Astrocyte (in vitro differentiated cells and primary cell): Measurements from ENCODE around the gene CMIP. TPM values are rescaled to one million over a fixed set of nuclear protein-coding genes. Genes with fewer than 3 reads are reported as not detected.

Source experiments
- DNase-seq: peaks from one replicate; pipeline ENCODE4 v3.0.0-alpha.2; 2010; ENCODE audit warnings: low read depth
- FAIRE-seq: peaks from 2 replicates; lab custom pipeline; 2011; peaks lifted over from hg19 to GRCh38; lab: Jason Lieb, UNC
- H2AFZ ChIP-seq: 2 replicates; pipeline ENCODE4 v1.6.0; 2012; ENCODE audit warnings: low read depth, low read length, inconsistent platforms
- H3K27ac ChIP-seq: 2 replicates; pipeline ENCODE4 v1.5.1; 2011; ENCODE audit warnings: low read depth, low read length, inconsistent platforms
- H3K27me3 ChIP-seq: 2 replicates; pipeline ENCODE4 v1.6.0; 2011; ENCODE audit warnings: low read length, inconsistent platforms; ENCODE audit not compliant: insufficient read depth
- H3K36me3 ChIP-seq: 2 replicates; pipeline ENCODE4 v1.5.1; 2011; ENCODE audit warnings: low read length, inconsistent platforms; ENCODE audit not compliant: insufficient read depth
- H3K4me1 ChIP-seq: 2 replicates; pipeline ENCODE4 v1.5.1; 2011; ENCODE audit warnings: low read length, inconsistent platforms; ENCODE audit not compliant: insufficient read depth
- H3K4me2 ChIP-seq: 2 replicates; pipeline ENCODE4 v1.6.0; 2012; ENCODE audit warnings: low read length, inconsistent platforms
- H3K4me3 ChIP-seq: 2 replicates; pipeline ENCODE4 v1.5.1; 2011; ENCODE audit warnings: low read depth, mild to moderate bottlenecking, low read length, inconsistent platforms; ENCODE audit not compliant: insufficient read depth
- H3K79me2 ChIP-seq: 2 replicates; pipeline ENCODE4 v1.6.0; 2012; ENCODE audit warnings: mild to moderate bottlenecking, low read length, inconsistent platforms; ENCODE audit not compliant: insufficient read depth
- H3K9ac ChIP-seq: 2 replicates; pipeline ENCODE4 v1.6.0; 2012; ENCODE audit warnings: mild to moderate bottlenecking, low read length, inconsistent platforms
- H3K9me3 ChIP-seq: 2 replicates; pipeline ENCODE4 v1.5.1; 2012; ENCODE audit warnings: low read depth, mild to moderate bottlenecking, low read length, inconsistent platforms; ENCODE audit not compliant: insufficient read depth
- H4K20me1 ChIP-seq: 2 replicates; pipeline ENCODE4 v1.6.0; 2012; ENCODE audit warnings: low read length, inconsistent platforms; ENCODE audit not compliant: insufficient read depth
- H3K27ac Mint-ChIP-seq: one replicate; pipeline ENCODE4 v1.8.0; 2021; ENCODE audit warnings: mild to moderate bottlenecking, mixed read lengths; ENCODE audit not compliant: unreplicated experiment
- H3K27me3 Mint-ChIP-seq: one replicate; pipeline ENCODE4 v1.8.0; 2021; ENCODE audit warnings: low read depth, mixed read lengths; ENCODE audit not compliant: unreplicated experiment
- H3K36me3 Mint-ChIP-seq: one replicate; pipeline ENCODE4 v1.8.0; 2021; ENCODE audit warnings: low read depth, mixed read lengths; ENCODE audit not compliant: unreplicated experiment
- H3K4me1 Mint-ChIP-seq: one replicate; pipeline ENCODE4 v1.8.0; 2021; ENCODE audit warnings: low read depth, mixed read lengths; ENCODE audit not compliant: unreplicated experiment
- H3K4me3 Mint-ChIP-seq: one replicate; pipeline ENCODE4 v1.8.0; 2021; ENCODE audit warnings: mild to moderate bottlenecking, moderate library complexity, mixed read lengths; ENCODE audit not compliant: unreplicated experiment
- H3K9me3 Mint-ChIP-seq: one replicate; pipeline ENCODE4 v1.8.0; 2021; ENCODE audit warnings: mild to moderate bottlenecking, mixed read lengths; ENCODE audit not compliant: unreplicated experiment
- CTCF ChIP-seq: IDR thresholded peaks from 2 replicates; pipeline ENCODE4 v1.5.1; 2011; ENCODE audit warnings: low read depth, mild to moderate bottlenecking, inconsistent platforms, low read length, moderate library complexity; ENCODE audit not compliant: insufficient read depth
- EZH2 ChIP-seq: IDR thresholded peaks from 2 replicates; pipeline ENCODE4 v1.6.1; 2012; ENCODE audit warnings: mild to moderate bottlenecking, low read length, inconsistent platforms; ENCODE audit not compliant: insufficient read depth
- total RNA-seq: library from RNA; stranded (reverse); gene quantifications from 2 replicates; pipeline ENCODE4 v1.2.1, GENCODE V29; 2021

CMIP gene
- total RNA-seq, 1 donor from 2014 or later, result 71.5 TPM

- H4K20me1 ChIP-seq, result peaks cover 91% of the 10 kb centered on the region
Observed at GRCh38 chr16:81560979-81561657, 116.5 kb downstream of the CMIP start.

GRCh38 chr16:81562174-81562849, 117.7 kb downstream of the CMIP start:
- TF ChIP-seq CTCF, result no peak
- Mint-ChIP-seq H3K27me3 (no peaks in the 10 kb centered on the region), H3K9me3 (peaks cover 2% of the 10 kb centered on the region), H3K27ac (no peak overlapping the region), H3K4me3 (no peak overlapping the region), H3K4me1 (peaks cover 13% of the 10 kb centered on the region), H3K36me3 (peaks cover 2% of the 10 kb centered on the region)
- Histone ChIP-seq H3K9ac (no peak overlapping the region), H4K20me1 (peaks cover 92% of the 10 kb centered on the region), H3K4me2 (no peak overlapping the region), H3K27ac (no peak overlapping the region), H3K79me2 (peaks cover 81% of the 10 kb centered on the region), H3K36me3 (no peaks in the 10 kb centered on the region), H3K4me1 (peaks cover 17% of the 10 kb centered on the region), H3K27me3 (no peaks in the 10 kb centered on the region), H3K9me3 (no peaks in the 10 kb centered on the region), H2AFZ (no peak overlapping the region), H3K4me3 (no peak overlapping the region)
- FAIRE-seq, result no peak
- DNase-seq, result no peak

More at GRCh38 chr16:81560979-81561657, 116.5 kb downstream of the CMIP start:
- peaks cover 18% of the 10 kb centered on the region for H3K4me1 Mint-ChIP-seq
- DNase-seq (no peak), FAIRE-seq (no peak)
- no peak overlapping the region for H3K4me3 Mint-ChIP-seq
- Histone ChIP-seq H3K4me3 (no peak overlapping the region), H3K4me1 (peaks cover 17% of the 10 kb centered on the region), H2AFZ (no peak overlapping the region), H3K79me2 (peaks cover 81% of the 10 kb centered on the region), H3K27ac (no peak overlapping the region), H3K9ac (no peak overlapping the region), H3K27me3 (no peaks in the 10 kb centered on the region), H3K9me3 (no peaks in the 10 kb centered on the region), H3K36me3 (no peaks in the 10 kb centered on the region), H3K4me2 (peak overlapping the region; percentile 43)
- TF ChIP-seq CTCF (no peak), EZH2 (no peak)
- H3K27me3 Mint-ChIP-seq, result no peaks in the 10 kb centered on the region
- H3K27ac Mint-ChIP-seq, result no peak overlapping the region
- H3K9me3 Mint-ChIP-seq, result no peaks in the 10 kb centered on the region
- H3K36me3 Mint-ChIP-seq, result peaks cover under 1% of the 10 kb centered on the region

- no peak overlapping the region for H3K4me2 ChIP-seq
- H2AFZ ChIP-seq, result no peak overlapping the region
- H3K4me1 Mint-ChIP-seq, result peaks cover 13% of the 10 kb centered on the region
- peaks cover 93% of the 10 kb centered on the region for H4K20me1 ChIP-seq
- no peak overlapping the region for H3K27ac Mint-ChIP-seq
- peaks cover 6% of the 10 kb centered on the region for H3K36me3 Mint-ChIP-seq
- no peak overlapping the region for H3K27ac ChIP-seq
- H3K36me3 ChIP-seq, result no peaks in the 10 kb centered on the region
- TF ChIP-seq EZH2 (no peak), CTCF (no peak)
- no peaks in the 10 kb centered on the region for H3K27me3 Mint-ChIP-seq
- no peak overlapping the region for H3K4me3 ChIP-seq
- peaks cover 81% of the 10 kb centered on the region for H3K79me2 ChIP-seq
- H3K9me3 Mint-ChIP-seq, result peaks cover 2% of the 10 kb centered on the region
- H3K9ac ChIP-seq, result no peak overlapping the region
- H3K4me3 Mint-ChIP-seq, result no peak overlapping the region
- DNase-seq, result no peak
- no peak for FAIRE-seq
- H3K4me1 ChIP-seq, result peaks cover 19% of the 10 kb centered on the region
- H3K27me3 ChIP-seq, result no peaks in the 10 kb centered on the region
- no peaks in the 10 kb centered on the region for H3K9me3 ChIP-seq
Observed at GRCh38 chr16:81562926-81563325, 118.3 kb downstream of the CMIP start.
